GM19328 (cell line): ENCODE measurements around the gene C3.
A peak's percentile ranks its signal among the peaks of the same experiment; 100 is the strongest.

ENCODE experiments used
- ATAC-seq: cut with Tn5 transposase; IDR thresholded peaks from one replicate; pipeline ENCODE4 v1.9.1; 2021; ENCODE audit warnings: mild to moderate bottlenecking, moderate library complexity; ENCODE audit not compliant: unreplicated experiment

Gene C3

DNA sequence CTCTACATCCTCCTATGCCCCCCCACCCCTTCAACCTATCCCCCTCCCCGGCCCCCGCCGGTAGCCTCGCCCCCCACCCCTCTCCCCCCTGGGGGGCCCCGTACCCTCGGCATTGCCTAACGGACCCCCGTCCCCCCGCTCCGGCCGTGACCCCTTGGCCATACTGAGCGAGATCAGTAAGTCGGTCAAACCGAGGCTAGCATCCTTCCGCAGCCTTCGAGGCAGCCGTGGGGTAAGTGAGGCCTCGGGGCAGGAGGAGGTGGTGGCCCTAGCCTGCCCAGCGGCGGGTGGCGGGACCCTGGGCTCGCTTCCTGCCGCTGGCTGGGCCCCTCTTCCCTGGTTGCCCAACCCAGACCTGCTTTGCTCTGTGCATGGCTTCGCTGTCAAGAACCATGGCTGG is 25.5 kb upstream of the C3 start:
- no peak for ATAC-seq

GRCh38 chr19:6744381-6745301 is 24.2 kb upstream of the C3 start:
- no peak for ATAC-seq

DNA sequence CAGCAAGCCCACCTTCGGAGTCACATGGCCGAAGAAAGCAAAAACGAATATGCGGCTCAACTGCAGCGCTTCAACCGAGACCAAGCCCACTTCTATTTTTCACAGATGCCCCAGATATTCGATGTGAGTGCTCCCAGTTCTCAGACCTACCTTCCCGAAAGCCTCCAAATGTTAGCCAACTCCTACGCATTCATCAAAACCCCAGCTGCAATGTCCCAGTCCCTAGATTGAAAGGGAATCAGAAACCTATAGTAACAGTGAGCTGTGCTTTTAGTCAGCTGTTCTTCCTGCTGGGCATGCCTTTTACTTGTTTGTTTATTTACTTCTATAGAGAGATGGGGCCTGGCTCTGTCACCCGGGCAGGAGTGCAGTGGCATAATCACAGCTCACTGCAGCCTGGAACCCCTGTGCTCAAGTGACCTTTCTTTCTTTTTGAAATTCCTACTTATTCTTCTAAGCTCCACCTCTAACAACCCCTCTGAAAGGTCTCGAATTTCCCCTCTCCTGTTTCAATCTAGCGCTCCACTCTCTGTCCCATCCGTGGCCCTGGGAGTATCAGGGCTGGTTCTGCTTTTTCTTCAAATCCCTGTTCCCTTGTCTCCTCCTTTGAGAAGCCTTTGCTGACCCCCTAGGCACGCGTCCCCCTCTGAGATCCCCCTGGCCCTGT is 23.4 kb upstream of the C3 start:
- ATAC-seq = no peak

DNA sequence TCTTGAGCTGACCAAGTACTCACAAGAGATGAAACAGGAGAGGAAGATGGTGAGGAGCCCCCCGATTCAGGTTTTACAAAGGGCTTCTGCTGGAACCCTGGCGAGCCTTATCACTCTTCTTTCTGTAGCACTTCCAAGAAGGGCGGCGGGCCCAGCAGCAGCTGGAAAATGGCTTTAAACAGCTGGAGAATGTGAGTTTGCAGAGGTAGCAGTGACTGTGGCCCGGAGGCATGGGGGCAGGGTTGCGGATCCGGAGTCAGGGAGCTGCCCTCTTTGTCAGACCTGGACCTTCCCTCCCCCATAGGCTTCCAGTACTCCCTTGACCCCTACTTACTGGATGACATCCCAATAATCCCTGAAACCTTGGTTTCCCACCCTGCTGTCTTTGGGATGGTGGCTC is 22.6 kb upstream of the C3 start:
- no peak for ATAC-seq

GRCh38 chr19:6740589-6741343 is 20.3 kb upstream of the C3 start:
- ATAC-seq = no peak

DNA sequence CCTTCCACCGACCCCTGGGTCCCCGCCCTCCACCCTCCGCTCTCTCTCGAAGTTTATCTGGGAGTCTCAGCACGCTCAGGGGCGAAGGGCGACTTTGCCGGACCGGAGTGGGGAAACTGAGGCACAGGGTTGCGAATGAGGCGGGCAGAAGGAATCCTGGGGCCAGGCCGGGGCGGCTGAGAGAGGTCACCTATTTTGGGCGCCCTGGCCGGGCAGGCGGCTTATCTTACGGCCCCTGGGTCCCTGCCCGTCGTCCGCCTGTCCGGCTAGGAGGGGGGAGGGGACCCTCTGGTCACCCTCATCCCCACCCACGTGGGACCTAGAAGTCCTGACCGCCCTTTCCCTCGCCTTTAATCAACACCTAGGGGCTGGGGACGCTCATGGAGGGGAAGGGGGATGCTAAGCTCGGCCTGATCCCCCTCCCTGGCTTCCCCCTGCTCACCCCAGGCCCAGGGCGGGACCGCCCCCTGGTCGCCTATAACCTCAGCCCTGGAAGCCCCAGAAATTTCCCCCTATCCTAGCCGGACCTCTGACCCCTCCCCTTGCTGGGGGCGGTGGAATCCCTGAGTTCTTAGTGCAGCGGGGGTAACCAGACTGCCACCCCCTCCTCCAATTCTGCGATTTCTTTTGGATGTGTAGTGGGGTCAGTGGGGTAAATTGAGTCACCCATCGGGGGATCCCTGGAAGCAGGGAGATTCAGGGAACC is 19.6 kb upstream of the C3 start:
- ATAC-seq = no peak

GRCh38 chr19:6739390-6739882 is 19.0 kb upstream of the C3 start, which contains the start of gene TRIP10:
Gene TRIP10 (plus strand): TSS chr19:6739680. CDS start chr19:6739762, 82 bp downstream.
- ATAC-seq = no peak

DNA sequence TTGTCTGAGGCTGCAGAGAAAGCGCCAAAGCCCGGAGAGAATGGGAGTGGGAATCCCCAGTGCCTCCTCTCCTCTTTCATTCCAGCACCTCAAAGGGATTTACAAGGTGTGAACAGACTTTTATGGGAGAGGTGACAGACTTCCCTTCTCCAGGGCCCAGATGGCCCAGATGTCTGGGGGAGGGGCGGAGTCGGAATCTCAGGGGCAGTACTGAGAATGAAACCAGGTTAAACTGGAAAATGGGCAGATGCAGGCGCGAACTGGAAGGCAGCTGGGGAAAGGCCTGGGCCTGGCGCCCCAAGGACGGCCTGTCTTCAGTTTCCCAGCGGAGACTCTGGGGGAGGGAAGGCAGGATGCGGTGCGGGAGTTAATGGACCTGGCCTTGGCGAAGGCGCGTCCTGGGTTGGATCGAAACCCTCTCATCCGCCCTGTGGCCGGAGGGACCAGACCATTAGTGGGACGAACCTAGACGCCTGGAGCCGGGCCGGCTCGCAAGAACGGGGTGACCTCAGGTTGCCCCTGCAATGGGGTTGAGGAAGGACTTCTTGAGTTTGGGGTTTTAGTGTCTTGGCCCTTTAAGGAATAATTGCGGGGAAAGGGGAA is 18.4 kb upstream of the C3 start:
- no peak for ATAC-seq

DNA sequence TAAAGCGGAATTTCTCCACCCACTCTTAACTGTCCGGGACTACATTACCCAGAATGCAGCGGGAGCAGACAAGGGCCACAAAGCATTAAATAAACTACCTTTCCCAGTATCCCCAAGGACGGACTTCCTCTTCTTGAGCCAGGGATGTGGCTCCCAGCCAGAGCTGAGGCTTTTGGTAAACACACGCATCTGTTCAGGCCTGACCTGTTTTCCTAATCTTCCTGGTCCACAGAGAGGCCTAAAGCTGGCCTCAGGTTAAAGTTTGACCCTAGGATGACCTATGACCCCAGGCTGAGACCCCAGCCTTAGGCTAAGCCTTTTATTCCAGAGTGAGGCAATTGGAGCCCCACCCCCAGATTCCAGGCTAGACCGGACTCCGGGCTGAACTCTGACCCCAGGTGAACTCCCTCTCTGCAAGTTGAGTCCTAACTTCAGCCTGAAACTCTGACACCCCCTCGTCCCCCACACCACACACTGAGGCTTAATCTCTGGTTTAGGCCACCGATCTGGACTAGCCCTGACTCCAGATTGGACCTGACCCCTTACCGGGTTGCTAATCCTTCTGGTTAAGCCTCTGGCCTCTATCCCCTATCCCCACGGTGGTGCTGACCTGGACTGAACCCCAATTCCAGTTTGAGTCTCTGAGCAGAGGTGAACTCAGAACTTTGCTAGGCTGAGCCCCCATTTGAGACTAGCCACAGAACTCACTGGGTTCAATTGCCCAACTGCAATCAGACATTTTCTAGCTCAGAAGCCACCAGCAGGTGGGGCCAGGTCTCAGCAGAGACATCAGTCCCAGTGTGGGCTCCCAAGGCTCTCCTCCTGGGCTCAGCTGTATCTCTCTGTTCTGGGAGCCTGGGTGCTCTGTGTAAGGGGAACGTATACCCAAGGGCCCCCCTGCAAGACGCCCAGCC is 17.7 kb upstream of the C3 start:
- no peak for ATAC-seq

DNA sequence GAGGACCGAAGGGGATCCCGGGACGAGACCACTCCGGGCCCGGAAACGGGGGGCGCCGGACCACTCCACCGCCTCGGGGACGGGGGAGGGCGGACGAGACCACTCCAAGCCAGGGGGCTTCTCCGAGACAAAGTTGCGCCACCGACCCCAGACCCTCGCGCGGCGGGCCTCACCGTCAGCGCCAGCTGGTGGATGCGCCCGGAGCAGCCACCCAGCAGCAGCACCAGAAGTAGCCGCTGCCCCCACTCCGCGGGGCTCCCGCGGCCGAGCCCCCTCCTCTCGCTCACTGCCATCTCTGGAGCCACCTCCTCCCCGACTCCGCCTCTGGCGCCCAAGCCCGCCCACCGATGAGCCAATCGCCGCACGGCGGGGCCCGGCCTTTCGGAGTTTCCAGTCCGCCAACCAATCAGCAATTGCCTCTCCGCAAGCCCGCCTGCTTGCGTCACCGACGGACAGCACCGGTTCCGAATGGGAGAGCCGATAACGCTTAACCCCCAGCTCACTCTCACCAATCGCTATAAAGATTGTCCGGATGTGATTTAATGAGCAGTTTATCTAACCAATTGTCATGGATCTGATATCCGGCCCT is 16.9 kb upstream of the C3 start, which contains the start of gene GPR108:
GPR108 (minus strand) TSS at position 297 of the 589 bp plus-strand sequence; CDS start at position 293, 4 bp downstream.
- peak; percentile 73 for ATAC-seq

- ATAC-seq = no peak
Observed at GRCh38 chr19:6736917-6737283, 16.4 kb upstream of the C3 start.

DNA sequence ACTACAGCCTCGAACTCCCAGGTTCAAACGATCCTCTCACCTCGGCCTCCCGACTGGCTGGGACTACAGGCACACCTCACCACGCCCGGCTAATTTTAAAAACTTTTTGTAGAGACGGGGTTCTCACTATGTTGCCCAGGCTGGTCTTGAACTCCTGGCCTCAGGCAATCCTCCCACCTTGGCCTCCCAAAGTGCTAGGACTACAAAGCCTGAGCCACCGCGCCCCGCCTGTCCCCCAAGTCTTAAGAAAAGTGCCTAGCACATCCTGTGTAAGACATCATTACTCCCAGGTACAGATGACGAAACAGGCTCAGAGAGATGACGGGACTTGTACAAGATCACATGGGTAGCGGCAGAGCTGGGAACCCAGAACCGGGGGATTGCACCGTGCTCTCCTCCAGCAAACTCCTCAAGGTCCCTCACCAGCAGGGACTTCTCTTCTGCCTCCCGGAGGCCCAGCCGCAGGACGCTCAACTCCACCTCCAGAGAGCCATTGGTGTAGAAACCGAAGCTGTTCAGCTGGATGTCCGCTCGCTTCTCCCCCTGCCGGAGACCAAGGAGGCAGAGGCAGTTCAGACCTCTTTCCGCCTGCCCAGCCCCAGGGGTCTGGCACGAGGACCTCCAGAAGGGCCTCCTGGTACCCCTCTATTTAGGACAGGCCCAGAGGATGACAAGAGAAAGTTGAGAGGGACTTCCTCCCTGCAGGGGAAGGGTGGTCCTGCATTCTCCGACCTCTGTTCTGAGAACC is 15.9 kb upstream of the C3 start:
- no peak for ATAC-seq

DNA sequence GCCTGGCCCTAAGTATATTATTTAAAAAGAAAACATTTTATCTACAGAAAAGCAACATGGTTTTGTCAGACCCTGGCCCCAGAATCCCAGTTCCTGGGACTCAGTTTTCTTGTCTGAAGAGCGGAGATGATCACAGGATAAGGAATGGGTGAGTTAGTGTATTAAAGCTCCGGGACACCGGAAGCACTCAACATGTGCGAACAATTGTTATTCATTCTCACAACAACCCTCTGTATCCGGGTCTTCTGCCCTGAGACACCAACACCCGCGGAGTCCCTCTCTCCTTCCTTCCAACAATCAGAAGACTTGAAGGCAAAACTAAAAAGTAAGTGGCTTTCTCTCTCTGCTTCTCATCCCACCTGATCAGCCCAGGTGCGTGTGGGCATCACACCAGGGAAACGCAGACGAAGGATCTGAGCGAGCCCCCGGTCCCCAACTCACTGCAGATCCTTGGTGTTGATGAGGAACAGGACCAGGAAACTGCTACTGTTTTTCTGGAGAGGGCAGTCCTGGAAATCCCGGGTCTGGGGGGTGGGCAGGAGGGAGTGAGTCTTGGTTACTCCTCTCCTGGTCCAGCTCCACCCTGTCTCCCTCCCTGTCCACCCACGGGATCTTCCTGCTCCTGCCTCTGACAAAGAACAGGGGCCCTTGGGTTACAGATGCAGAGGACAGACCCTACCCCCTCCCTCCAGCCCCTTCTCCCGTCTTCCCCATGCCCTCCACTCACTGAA is 14.9 kb upstream of the C3 start:
- no peak for ATAC-seq

- no peak for ATAC-seq
Observed at GRCh38 chr19:6734096-6734696, 13.7 kb upstream of the C3 start.

DNA sequence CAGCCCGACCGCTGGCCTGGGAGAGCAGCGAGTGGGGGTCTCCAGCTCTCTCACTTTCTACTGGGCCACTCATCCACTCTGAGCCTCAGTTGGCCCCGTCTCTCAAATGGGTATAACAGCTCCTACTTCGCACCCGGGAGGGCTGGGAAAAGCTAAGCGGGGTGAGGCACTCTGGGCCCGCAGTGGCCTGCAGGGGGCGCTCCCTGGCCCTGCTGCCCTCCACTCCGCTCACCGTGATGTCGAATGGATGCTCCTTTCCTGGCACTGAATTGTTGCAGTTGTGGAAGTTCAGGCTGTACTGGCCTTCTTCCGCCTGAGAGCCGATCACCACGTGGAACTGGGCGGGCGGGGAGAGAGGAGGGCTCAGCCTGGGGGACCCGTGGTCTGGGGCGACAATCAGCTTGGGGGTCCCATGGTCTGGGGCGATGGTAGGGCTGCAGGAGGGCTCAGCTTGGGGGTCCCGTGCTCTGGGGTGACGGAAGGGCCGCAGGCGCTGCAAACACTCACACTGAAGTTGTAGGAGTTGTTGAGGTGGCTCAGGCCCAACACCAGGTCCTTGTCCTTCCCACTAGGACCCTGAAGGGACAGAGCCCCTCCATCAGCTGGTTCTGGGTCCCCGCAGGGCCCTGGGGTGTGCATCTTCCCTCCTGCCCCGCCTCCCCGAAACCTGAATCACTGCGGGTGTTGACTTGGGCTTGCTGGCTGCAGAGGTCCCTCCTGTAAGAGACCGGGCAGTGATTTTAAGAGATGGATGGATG is 13.1 kb upstream of the C3 start:
- ATAC-seq = no peak

GRCh38 chr19:6732803-6733337 is 12.4 kb upstream of the C3 start:
- no peak for ATAC-seq
